Activated T-cell treated with anti-CD3 and anti-CD28 coated beads for 4 hours (primary cell): Measurements from ENCODE around the gene HOXA13.

Source experiments
- DNase-seq: peaks from one replicate; pipeline ENCODE4 v3.0.0-alpha.2; 2020

The HOXA13 gene

DNA sequence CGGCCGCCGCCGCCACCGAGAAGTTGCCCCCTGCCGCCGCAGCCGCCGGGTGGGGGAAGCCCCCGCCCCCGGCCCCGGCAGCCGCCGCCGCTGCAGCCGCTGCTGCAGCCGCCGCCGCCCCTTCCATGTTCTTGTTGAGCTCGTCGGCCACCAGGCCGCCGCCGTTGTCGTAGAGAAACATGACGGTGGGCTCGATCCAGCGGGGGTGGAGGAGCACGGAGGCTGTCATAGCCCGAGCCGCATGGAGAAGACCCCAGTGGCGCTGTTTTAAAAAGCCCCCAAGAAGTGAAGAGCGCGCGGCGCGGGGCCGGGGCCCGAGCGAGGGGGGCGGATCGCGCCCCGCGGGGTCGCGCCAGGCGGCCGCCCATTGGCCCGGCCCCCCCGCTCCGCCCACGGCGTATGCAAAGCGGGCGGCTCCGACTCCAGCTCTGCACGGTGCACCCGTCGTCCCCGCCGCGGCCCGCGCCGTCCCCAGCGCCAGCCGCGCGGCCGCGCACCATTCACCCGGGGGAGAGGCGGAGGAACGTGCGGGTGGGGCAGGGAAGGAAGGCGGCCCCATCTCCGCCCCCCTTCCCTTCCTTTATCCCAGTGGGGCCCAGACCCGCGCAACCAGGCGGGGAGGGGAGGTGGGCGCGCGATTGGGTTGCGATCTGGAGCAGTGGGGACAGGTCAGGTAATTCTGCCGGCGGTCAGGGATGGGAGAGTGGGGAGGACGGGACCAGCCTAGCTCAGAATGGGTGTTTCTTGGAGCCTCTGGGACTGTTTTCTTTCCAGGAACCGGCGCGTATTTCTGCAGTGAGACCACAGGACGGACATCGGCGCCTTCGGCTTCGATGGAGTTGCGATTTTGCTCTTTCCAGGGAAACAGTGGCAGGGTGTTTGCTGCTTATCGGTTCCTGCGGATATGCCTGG lies at the start of gene HOXA13:
Gene HOXA13 (minus strand): TSS at position 243 of the 912 bp plus-strand sequence. CDS start 14 bp downstream, at position 229.
- no peak for DNase-seq

DNA sequence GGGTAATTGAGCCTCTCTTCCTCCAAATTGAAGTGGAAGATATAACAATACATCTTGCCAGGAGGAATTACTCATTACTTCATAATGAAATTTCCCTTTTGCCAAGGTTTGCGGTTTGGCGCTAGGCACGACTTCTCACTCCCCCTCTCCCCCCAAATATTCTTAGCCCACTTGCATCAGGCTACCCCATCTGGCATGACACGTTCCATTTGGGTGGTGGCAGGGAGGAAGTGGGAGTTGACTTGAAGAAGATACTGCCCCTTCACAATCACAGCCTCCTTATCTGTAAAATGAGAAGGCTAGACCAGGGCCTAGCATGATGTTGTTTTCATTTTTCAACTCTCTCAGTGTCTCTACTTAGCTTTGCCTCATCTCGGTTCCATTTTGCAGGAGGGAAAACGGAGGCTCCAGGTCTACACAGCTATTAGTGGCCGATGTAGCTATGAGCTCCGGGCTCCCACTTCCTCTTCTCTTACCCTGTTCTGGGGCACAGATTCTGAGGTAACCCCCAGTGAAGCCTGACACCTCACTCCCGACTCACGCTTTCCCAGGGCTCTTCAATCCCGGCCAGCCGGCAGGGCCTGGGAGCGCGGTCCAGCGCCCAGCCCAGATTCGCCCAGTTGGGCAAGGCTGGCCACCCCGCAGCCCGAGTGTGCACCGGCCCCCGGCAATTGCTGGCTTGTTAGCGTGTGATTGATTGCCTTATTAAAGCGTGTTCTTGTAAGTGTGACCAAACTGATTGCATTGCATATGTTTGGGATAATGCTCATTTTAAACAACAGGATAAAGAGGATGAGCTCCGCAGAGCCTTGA lies 49.2 kb upstream of the HOXA13 start:
- no peak for DNase-seq

DNA sequence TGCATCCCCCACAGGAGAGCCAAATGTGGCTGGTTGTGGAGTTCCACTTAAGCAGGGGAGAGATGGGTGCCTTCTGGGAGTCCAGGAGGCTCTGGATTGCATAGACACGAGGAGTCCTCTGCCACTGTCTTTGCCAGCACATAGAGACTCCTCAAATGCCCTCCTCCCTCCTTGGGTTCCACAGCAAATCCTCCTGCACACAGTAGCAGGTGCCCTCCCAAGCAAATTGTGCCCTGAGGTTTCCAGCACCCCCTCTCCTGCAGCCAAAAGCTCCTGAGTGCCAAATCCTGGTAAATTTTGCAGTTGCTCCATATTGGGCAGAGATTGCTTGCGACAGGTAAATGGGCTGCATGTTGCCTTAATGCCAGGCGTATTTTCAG lies 48.5 kb upstream of the HOXA13 start:
- no peak for DNase-seq

DNA sequence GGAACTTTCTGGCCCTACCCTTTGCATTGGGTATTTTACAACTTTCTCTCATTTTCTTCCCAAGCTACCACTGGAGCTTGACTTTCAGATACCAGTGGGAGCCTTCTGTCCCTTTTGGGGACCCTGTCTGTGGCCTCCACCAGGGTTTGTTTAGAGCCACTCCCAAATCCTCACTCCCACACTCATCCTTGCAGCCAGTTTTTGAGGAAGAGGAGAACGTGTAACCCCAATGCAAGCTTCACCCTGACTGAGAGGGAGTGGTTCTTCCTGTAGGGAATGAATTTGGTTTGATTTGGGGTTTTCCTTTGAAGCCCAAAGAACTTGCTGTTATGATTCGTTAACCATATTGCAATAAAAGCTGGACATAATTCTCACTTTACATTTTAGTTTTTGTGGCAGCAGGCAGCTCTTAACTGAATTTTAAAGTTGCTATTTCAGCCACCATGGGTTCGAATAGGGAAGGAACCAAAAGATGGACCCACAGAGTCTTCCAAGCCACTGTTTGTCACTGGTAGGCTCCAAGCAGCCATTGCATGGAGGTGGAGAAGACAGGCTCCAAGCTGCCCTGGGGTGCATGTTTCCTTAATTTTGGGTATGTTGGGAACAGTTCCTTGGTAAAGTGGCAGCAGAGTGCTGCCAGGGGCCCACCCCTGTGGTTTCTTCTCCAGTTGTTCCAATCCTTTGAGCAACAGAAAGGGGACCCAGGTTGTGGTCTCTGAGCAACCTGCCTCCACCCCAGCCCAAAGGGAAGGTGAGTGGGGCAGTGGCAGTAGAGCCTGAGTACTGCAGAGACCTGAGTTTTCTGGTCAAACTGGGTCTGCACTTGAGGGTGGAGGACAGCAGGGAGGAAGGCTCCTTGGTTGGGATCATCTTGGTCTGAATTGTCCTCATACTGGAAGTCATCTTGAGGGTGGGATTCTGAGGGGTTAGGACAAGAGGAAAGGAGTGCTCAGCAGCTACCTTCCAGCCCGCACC lies 47.8 kb upstream of the HOXA13 start:
- DNase-seq, result no peak

DNA sequence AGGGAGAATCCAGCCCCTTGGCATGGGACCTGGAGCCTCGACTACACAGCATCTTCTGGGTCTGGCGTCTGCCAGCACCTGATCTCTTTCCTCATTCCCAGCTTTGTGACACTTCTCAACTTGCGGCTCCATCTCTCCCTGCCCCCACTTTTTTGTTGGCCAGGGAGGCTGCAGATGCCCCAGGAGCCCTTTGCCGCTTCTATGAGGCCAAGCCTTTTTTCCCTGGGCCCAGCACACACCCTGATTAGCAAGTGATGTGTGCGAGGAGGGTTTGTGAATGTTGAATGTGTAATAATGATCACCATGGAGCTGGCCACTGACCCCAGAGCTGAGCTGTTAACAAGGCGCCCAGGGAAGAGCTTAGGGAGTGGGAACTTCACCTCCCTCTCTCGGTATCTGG lies 47.1 kb upstream of the HOXA13 start:
- no peak for DNase-seq

DNA sequence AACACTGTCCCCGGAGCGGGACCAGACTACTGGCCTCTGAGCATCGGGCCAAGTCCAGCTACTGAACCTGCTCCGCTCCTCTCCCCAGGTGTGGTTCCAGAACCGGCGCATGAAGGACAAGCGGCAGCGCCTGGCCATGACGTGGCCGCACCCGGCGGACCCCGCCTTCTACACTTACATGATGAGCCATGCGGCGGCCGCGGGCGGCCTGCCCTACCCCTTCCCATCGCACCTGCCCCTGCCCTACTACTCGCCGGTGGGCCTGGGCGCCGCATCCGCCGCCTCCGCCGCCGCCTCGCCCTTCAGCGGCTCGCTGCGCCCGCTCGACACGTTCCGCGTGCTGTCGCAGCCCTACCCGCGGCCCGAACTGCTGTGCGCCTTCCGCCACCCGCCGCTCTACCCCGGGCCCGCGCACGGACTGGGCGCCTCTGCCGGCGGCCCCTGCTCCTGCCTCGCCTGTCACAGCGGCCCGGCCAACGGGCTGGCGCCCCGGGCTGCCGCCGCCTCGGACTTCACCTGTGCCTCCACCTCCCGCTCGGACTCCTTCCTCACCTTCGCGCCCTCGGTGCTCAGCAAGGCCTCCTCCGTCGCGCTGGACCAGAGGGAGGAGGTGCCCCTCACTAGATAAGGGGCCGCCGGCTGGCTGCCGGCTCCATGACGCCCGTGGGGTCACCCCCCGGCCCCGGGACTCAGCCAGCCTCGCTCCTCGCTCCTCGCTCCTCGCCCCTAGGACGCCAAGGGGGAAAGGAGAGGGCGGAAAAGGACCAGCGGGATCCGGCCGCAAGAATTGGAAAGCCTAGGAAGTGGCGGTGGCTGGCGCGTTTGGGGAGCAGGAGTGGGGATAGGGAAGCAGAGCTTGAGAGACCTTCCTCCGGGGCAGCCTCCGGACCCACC lies 46.2 kb upstream of the HOXA13 start:
- DNase-seq, result no peak

DNA sequence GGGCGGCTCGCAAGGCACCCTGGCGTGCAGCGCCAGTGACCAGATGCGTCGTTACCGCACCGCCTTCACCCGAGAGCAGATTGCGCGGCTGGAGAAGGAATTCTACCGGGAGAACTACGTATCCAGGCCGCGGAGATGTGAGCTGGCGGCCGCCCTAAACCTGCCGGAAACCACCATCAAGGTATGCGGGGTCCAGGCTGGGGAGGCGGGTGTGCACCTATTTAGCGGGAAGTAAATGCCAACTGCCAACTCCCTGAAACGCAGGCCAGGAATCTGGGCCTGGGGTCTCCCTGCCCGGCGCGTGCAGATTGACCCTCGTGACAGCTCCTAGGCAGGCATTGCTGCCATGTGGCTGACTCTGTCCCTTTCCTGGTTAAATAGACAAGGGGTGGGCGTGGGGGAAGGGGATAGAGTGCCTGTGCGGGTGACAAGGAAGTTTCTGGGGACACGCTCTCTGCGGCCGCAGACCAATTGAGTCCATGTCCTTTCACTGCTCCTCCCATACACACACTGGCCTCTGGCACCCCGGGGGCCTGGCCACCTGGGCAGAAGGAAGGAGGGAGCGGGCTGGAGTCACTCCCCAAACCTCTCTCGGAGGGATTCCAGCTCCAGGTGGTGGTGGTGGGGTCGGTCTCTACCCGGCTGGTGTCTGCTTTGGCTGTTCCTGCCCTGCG lies 45.4 kb upstream of the HOXA13 start:
- DNase-seq, result no peak

DNA sequence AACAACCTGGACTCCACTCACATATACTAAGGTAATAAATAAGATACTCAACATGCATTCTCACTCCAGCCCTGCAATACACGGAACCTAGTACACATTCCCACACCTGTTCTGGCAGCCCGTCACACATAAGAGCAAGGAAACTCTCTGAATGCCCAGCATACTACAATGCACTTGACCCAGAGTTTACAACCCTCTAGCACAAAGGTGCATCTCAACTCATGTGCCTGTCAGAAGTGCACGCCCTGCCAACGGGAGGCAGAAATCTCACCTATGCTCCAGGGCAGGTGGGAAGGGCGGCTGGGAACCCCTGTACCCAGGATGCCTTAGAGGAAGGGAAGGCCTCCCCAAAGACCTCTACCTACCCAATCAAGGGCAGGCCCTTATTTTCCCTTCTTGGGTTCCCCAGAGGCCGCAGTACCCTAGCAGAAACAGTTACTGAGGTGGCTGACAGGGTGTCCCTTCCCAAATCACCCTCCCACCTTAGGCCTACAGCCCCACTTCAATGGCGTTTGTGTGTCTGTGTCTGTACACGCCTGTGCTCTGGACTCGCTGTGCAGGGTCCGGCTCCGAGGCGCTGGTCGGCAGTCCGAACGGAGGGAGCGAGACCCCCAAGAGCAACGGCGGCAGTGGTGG lies 44.7 kb upstream of the HOXA13 start:
- no peak for DNase-seq

DNA sequence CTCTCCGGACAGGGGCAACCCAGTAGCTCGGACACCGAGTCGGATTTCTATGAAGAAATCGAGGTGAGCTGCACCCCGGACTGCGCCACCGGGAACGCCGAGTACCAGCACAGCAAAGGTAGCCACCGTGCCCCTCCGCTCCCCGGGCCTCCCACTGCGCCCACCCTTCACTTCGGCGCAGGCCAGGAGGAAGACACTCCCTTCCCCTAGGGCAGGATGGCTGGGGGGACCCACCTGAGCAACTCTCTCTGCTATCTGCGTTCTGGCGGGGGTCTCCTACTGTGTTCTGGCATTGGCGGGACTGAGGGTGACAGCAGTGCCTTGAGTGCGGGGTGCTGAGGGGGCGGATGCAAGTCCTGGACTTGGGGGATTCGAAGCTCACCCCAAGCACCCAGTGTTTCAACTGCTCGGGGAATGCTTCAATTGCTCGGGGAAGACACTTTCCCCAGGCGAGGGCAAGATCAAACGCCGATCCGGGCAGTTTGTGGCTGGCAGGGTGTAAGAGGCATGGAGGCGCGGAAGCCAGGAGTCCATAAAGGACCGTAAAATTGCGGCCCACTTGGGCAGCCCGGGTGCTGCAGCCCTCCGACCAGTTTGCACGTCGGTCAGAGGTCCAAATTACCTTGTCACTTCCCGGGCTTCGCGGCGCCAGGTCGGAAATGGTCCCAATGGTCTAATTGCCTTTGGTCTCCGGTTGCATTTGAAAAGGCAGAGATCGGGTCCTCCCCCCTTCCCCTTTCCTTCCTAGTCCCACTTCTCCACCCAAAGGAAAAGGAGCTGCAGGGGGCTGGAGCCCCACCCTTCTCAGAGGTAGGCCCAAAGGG lies 43.7 kb upstream of the HOXA13 start:
- DNase-seq, result no peak

DNA sequence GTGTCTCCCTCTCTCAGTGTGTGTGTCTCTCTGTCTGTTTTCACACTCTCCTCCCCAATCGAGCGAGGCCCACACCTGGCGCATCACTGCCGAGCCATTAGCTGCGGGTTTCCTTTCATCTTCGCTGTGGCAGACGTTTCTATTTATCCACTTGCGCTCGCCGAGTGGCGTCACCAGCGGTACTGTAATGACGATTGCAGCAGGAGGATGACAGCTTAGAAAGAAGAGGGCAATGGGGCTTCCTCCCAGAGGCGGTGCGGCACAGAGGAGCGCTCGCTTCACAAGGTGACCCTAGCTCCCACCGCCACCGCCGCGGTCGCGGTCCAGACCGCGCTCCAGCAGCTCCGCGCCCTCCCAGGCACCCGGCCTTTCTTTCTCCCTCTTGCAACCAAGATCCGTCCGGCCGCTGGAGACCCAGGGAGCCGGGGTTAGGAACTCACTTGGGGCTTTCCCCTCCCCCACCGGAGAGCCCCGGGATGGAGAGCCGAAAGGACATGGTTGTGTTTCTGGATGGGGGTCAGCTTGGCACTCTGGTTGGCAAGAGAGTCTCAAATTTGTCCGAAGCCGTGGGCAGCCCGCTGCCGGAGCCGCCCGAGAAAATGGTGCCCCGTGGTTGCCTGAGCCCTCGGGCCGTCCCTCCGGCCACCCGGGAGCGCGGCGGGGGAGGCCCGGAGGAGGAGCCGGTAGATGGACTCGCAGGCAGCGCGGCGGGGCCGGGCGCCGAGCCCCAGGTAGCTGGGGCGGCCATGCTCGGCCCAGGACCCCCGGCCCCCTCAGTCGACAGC lies 42.9 kb upstream of the HOXA13 start, which contains the start of gene EVX1:
Gene EVX1 (plus strand): TSS at position 248 of the 785 bp plus-strand sequence. CDS start 229 bp downstream, at position 477.
- DNase-seq, result no peak

DNA sequence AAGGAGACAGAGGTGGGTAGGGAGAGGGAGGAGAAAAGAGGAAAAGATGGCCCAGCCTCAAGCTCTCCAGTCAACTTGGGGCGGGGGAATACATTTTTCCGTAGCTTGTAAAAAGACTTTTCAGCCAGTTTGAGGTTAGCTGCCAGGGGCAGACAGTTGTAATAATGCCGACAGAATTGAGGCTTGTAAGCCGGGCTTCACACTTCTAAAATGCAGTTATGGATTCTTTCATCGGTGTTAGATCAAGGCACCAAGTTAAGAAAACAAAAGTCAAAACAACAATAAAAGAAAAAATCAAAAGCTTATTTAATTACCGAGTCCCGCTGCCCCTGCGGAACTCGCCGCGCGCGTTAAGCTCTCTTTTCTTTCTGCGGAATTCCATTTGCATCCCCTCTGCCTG lies 42.3 kb upstream of the HOXA13 start:
- DNase-seq, result no peak

DNA sequence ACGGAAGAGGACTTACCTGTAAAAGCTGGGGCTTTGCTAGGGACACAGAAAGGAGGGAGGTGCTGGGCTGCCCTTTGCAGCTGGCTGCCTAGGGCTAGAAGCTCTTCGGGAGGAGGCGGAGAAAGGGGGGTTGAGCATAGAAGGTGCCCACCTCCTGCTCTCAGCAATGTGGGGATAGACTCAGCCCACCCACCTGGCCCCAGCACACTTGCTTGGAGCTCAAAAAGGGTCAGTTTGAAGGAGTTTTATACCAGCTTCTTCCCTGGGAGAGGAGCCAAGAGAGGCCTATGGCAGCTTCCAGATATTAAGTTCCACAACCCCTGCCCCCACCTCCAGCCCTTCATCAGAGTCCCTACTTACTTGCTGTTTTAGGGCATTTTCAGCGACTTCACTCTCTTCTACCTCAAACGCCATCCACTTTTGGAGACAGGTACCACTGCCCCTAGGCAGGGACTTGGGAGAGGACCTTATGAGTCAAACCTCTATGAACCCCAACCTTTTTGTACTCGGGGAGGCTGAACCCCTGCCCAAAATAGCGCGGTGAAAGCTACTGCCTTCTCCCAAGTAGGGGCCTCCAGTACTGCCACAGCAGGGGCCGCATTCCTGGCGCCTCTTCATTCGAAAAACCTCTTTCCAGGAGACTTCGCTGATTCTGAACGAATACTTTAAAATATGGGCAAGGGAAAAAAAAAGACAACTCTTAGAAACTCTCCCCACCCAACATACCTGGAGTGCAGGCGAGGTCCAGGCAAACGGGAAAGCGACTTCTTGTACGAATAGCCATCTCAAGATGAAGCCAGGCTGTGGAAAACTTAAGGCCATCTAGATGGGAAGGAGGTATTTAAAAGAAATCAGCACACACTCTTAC lies 41.5 kb upstream of the HOXA13 start:
- no peak for DNase-seq

DNA sequence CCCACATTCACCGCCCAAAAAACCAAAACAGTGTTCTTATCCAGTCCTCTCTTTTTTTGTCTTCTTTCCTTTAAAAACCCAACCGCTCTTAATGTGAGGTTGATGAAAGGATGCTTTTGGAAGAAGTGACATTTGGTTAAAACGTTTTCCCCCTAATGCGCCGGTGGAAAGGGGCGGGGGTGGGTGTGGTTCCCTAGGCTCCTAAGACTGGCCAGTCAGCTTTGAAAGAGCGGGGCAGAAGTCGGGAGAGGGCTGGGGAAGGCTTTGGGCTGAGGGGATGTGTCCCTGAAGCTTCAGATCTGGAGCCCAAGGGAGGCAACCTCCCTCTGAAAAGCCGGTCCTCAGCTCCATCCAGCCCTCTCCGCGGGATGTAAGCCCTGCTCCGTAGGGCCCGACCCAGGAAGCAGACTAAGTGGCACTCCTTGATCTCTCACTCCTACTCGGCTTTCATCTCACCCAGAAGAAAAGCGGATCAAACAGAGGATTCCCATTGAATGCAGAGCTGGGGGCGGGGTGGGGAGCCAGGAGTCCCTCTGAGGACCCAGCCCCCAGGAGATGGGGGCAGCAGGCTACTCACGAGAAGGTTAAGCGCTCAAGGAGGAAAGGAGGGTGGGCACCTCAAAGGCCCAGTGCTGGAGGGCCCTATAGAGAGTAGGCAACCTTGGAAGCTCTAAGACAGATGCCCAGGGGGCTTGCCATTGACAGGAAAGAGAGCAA lies 40.3 kb upstream of the HOXA13 start:
- no peak for DNase-seq

DNA sequence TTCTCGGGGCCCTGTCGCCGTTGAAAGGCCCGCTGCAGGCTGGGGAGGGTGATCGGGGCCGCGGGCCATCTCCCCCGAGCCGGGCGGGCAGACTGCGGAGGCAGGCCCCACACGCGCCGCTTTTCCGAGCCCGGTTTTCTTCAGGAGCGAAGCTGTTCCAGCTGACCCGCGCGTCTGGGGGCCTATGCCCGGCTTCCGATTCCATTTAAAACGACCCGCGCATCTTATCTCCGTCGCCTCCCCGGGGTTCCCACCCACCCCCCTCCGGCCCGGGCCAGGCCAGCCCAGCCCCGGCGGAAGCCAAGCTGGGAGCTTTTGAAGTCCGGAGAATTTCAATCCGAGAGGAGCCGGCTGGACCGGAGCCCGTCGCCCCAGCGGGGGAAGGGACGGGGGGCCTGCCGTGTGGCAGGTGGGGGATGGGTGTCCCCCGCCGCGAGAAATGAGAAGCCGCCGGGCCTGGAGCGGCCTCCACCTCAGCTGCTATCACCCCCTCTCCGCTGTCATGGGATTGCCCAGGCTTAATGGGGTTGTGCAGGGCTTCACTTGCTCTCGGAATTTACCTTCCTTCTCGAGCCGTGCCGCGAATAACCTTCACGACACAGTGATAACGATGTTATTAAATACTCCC lies 39.6 kb upstream of the HOXA13 start:
- no peak for DNase-seq

DNA sequence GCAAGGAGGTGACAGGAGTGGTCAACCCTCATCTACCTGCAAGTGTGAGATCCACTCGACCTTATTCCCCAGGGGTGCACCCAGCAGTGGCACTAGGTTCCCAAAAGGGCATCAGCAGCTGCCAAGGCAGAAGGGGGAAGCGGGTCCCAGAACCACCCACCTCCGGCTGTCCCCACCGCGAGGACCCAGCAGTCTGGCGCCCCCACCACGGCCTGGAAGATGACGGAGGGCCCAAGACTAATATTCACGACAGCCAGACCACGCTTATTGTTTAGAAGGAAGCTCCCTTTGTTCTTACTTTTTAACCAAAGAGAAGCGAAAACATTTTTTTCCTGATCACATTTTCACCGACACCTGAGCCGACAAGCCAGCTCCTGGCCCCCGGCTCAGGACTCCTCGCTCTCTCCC lies 39.1 kb upstream of the HOXA13 start:
- no peak for DNase-seq

DNA sequence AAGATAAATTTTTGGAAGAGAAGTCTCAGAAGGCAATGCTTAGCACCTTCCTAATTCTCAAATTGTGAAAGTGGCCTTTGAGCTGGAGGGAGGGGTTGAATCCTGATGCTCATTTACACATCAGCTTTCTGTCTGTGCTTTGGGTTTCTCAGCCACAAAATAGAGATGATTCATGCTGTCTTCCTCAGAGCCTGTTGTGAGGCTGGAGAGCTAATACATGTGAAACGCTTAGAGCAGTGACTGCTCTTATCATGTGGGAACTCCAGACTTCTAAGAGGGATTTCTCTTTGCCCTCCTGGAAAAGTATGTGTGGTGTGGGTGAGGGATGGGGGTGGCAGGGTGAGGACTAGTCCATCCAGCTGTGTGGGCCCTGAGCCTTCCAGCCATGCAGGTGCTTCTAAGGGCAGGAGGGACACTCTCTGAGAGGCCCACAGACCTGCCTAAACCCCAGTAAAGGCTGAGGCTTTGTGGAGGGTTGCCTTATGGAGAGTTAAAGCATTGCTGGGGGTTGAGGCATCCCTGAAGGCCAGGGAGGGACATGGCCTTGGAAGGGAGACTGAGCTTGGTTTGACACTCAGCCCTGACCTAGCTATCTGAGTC lies 37.9 kb upstream of the HOXA13 start:
- DNase-seq, result no peak
